GM19452 (cell line): ENCODE data around the gene KIAA1755.
"Not testable (repeated sequence)": the region's sequence is repeated elsewhere in the genome, so short reads cannot be mapped to it uniquely, and the experiment has no call there.

Experiments used
- ATAC-seq: cut with Tn5 transposase; IDR thresholded peaks from one replicate; pipeline ENCODE4 v1.9.1; 2021; ENCODE audit not compliant: unreplicated experiment

KIAA1755 gene

GRCh38 chr20:38291966-38292365 lies 31.4 kb upstream of the KIAA1755 start:
- no peak for ATAC-seq

DNA sequence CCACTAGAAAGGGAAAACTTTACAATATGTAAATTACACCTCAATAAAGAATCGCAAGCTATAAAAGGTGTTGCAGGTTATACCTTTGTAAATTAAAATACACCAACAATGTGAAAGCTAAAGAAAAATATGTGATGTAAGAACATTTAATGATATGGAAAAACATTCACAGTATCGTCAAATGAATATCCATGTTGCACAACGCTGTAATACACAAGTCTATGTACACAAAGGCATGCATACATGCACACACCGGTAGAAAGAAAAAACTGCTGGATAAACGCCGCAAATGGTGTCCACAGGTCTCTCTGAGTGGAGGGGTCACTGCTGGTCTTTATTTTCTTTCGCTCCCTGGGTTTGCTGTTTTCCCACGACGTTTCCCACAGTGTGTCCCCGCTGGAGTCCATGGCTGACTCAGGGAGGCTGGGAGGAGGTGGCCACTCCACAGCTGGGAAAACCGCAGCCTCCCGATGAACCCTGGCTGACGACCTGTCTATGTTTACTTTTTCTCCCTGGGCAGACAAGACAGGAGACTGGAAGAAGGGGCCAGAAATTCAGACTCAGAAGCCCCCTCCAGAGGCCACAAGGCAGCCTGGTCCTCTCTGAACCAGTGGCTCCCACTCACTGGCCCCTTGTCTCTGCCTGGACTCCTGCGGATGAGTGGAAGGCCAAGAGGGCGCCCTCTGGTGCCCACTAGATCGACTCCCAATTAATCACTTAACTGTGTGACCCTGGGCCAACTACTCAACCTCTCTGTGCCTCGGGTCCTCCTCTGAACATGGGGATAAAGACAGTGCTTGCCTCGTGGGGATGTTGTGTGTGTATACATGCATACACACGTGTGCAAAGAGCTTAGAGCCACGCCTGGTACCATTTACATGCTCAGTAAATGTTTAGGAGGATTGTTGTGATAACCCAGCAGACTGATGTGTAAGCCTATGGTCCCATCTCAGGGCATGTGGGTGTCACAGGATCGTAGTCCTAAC lies 30.6 kb upstream of the KIAA1755 start:
- ATAC-seq, result no peak

- ATAC-seq, result no peak
These were observed 26.3 kb upstream of the KIAA1755 start for GRCh38 chr20:38286586-38287531.

GRCh38 chr20:38284893-38285444 lies 24.4 kb upstream of the KIAA1755 start:
- no peak for ATAC-seq

DNA sequence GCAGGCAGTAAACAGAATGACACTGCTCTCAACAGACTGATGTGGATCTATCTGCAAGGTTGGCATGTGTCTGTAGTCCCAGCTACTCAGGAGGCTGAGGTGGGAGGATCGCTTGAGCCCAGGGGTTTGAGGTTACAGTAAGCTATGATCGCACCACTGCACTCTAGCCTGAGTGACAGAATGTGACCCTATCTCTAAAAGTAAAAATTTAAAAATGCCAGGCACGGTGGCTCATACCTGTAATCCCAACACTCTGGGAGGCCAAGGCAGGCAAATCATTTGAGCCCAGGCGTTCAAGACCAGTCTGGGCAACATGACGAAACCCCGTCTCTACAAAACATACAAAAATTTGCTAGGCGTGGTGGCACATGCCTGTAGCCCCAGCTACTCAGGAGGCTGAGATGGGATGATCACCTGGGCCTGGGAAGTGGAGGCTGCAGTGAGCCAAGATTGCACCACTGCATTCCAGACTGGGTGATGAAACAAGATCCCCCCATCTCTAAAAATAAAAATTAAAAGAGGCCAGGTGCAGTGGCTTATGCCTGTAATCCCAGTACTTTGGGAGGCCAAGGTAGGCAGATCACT lies 23.6 kb upstream of the KIAA1755 start:
- not testable (repeated sequence) for ATAC-seq

DNA sequence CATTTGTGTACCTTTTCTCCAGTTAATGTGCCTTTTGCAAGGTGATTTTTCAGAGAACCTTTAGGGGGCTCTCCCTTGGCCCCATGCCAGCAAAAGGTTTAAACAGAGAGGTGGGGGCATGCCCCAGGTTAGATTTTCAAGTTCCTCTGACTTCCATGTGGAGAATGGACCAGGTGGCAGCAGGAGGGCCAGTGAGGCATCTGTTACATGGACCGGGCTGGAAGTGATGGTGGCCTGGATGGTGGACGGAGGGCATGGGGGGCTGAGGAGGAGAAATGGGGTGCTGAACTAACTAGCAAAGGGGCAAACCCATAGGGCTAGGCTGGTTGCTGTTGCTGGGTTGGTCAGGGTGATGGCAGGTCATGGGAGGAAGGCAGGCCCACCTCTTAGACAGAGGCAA lies 22.7 kb upstream of the KIAA1755 start:
- ATAC-seq, result no peak

- not testable (repeated sequence) for ATAC-seq
These were observed 20.8 kb upstream of the KIAA1755 start for GRCh38 chr20:38281176-38281915.

DNA sequence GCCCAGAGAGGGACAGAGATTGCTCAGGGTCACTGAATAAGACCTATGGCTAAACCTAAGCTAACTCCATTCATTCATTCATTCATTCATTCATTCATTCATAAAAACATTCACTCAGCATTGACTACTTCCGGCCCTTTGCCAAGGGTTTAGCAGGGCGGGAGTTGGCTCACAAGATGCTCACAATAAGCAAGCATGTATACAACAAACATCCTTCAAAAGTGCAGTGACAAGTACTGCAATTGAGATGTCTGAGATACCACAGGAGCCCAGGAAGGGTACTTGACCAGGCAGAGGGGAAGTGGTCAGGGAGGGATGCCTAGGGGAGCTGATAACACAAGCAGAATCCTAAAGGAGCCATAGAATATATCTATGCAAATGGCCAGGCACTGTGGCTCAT lies 18.2 kb upstream of the KIAA1755 start:
- ATAC-seq, result no peak

DNA sequence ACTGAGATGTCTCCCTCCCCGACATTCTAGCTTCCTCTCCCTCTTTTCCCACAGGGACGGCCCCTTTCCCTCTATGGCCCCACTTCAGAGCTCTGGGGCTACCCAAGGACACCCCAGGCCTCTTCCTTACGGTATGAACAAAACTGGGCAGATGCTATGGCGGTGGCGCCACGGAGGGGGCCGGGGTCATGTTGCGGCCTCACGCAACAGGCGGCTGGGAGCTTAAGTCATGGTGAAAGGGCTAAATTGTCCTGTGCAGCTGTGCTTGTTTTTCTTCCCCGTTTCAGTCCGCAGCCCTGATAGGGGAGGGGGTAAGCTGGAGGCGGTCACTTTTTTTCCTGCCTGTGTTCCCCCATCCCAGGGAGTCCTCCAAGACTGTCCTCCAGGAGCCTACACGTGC lies 17.6 kb upstream of the KIAA1755 start:
- no peak for ATAC-seq

DNA sequence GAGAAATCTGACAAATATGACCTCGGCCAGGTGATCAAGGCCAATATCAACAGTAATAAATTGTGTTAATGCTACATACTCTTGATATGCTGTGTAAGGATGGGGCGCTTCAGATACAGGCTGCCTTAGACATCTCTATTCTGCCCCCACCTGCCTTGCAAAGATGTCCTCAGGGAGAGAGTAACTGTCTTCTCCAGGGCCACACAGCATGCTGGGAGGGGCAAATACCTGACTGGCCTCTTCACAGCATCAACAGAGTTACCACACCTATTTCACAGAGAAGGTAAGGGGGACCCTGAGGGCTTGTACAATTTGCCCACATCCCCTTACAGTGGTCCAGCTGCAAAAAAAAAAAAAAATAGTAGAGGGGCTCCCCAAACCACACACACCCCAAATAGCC lies 17.2 kb upstream of the KIAA1755 start:
- ATAC-seq, result no peak

- no peak for ATAC-seq
These were observed 16.8 kb upstream of the KIAA1755 start for GRCh38 chr20:38277285-38277684.

- no peak for ATAC-seq
These were observed 15.4 kb upstream of the KIAA1755 start for GRCh38 chr20:38275815-38276550.

DNA sequence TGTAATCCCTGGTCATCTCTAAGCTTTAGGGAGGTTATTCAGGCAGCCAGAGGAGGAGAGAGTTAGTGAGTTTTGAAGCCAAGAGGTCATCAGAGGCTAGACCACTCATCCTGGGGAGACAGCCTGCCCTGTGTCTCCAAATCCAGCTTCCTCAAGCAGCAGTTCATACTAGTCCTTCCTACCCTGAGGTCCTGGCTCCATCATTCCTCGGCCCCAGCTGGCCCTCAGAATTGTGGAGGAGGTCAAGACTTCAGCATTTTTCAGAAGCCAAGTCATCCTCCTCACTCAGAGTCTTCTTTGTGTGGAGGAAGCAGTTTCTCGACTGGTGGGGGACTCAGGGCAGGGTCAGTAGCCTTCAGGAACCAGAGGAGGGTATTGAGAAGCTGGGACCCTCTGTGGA lies 12.4 kb upstream of the KIAA1755 start:
- no peak for ATAC-seq

GRCh38 chr20:38272398-38272797 lies 11.9 kb upstream of the KIAA1755 start:
- ATAC-seq, result no peak

DNA sequence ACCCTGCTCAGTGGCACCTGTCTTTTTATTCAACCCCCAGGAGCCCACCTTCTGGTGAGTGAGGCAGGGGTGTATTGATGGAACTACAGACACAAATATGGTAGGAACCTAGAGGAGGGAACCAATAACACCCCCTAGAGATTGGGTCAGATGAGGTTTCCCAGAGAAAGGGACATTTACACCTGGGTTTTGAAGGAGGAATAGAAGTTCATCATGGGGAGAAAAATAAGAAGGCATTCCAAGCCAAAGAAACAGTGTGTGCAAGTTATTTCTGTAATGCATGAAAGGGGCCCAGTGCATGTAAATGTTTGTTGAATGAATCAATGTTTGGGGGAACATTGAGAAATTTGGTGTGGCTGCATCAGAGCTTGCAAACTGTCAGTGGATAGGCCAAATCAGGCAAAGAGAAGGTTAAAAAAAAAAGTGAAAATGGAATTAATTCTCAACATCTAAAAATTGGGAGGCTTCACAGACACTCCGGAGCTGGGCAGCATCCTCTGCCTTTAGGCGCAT lies 11.1 kb upstream of the KIAA1755 start:
- no peak for ATAC-seq

DNA sequence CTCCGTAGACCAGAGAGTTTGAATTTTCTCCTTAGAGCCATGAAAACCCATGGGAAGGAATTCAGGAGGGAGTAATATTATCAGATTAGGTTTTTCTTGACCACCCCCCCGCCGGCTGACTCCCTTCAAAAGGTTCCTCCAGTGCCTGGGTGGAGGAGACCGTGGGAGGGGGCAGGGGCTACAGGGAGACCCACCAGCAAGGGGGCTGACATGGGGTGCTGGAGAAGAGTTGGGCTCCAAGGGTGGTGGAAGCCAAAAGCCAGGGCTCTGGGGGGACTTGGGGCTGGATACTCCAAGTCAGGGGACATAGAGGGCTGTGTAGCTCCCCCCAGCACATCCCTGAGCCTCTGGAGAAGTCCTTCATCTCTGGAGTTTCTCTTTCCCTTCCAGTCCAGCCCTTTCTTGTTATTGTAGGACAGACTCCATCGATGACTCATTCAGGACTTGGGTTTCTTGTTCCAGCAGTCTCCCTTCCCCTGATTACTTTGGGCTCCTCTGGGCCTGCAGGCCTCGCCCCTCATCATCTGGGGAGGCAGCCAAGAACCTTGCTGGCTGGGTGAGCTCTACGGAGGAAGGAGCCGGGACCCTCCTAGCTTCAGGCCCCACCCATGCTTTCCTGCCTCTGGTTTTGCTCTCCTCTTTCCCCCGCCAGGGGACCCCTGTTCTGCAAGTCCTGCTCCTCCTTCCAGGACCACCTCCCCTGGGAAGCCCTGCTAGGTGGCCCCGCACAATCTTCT lies 10.5 kb upstream of the KIAA1755 start:
- no peak for ATAC-seq

DNA sequence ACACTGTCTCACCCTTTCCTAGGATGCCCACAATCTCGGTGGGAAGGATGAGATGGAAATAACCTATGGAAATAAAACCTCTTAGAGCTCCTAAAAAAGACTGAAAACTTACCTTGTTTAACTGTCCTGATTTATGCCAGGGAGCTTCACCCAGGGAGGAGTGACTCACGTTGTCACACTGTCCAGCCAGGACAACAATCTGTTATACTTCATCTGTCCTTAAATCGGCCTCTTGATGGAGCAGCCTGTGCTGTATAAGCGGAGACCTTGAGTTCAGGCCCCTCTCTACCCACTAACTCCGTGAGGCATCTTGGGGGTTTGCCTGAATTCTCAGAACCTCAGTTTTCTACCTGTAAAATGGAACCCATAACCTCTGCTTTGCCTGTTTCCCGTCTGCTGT lies 9.2 kb upstream of the KIAA1755 start:
- no peak for ATAC-seq

GRCh38 chr20:38269040-38269439 lies 8.5 kb upstream of the KIAA1755 start:
- ATAC-seq, result no peak
